ENCODE measurements around the gene CLSTN2. TPM values are rescaled to one million over a fixed set of nuclear protein-coding genes. Genes with fewer than 3 reads are reported as not detected.

CLSTN2 gene
- total and polyA plus RNA-seq, 2 of the 4 experiments (the other 2 are of a cell fraction) = under 0.01 to 0.07 TPM

- Histone ChIP-seq H2BK15ac (ENCODE audit: low read depth, low read length) (no peak overlapping the region), H3K4me1 (ENCODE audit: control insufficient read depth, insufficient read depth, low read length) (no peaks in the 10 kb centered on the region), H2AFZ (replicated peaks; ENCODE audit: low read length, poor library complexity) (no peak overlapping the region), H4K8ac (ENCODE audit: low read depth in 2 of 2, low read length in 2 of 2) (no peak overlapping the region), H3K56ac (ENCODE audit: extremely low read depth, insufficient read depth, low read length) (no peak overlapping the region), H3K9ac (ENCODE audit: low read depth, low read length) (no peak overlapping the region), H3K4ac (ENCODE audit: low read depth, low read length) (no peak overlapping the region), H2AK9ac (replicated peaks; ENCODE audit: low read depth, low read length, poor library complexity) (no peak overlapping the region), H3K27ac (ENCODE audit: insufficient read depth, low read length) (no peak overlapping the region), H4K20me1 (ENCODE audit: insufficient read depth, low read length) (no peaks in the 10 kb centered on the region), H3K14ac (replicated peaks; ENCODE audit: low read depth, low read length) (no peak overlapping the region), H2BK20ac (ENCODE audit: low read depth, low read length) (no peak overlapping the region), H3K36me3 (ENCODE audit: control insufficient read depth, insufficient read depth, low read length) (no peaks in the 10 kb centered on the region), H3K23ac (ENCODE audit: low read depth, low read length) (no peak overlapping the region), H3K9me3 (ENCODE audit: control insufficient read depth, insufficient read depth, low read length) (no peaks in the 10 kb centered on the region), H2AK5ac (ENCODE audit: low read depth, low read length) (no peak overlapping the region), H3K18ac (ENCODE audit: low read depth, low read length) (no peak overlapping the region), H3K27me3 (ENCODE audit: control insufficient read depth, insufficient read depth, low read length) (no peaks in the 10 kb centered on the region), H3K4me3 (ENCODE audit: insufficient read depth, low read depth, low read length) (no peak overlapping the region), H2BK120ac (ENCODE audit: low read depth, low read length) (no peak overlapping the region), H3K79me1 (ENCODE audit: low read depth in 1 of 2, low read length in 2 of 2) (no peaks in the 10 kb centered on the region), H3K4me2 (ENCODE audit: low read depth, low read length) (no peak overlapping the region), H2BK5ac (ENCODE audit: low read depth, low read length, poor library complexity, severe bottlenecking) (no peak overlapping the region), H4K91ac (ENCODE audit: insufficient read depth, low read depth, low read length) (no peak overlapping the region), H3K9me1 (ENCODE audit: insufficient read depth, low read length) (no peaks in the 10 kb centered on the region), H4K5ac (ENCODE audit: low read depth, low read length) (no peak overlapping the region)
- ChIA-PET POLR2A (ENCODE audit: unreplicated experiment) (no interaction called here), CTCF (no interaction called here)
- BruUV-seq (replicated peaks) = no TSS peak
- WGBS, 2 experiments (ENCODE audit: extremely low coverage in 2 of 2, insufficient read length in 1 of 2) = no CpG with 5 or more reads among the region's 3 CpGs
- dilution Hi-C loops (cut with HindIII; ENCODE audit: low sequenced_read_pairs, unreplicated experiment) = no loop called here
- in situ Hi-C loops (cut with MboI; ENCODE audit: low sequenced_read_pairs) = no loop called here
- DNase-seq = no peak
- ATAC-seq (ENCODE audit: low read depth) = no peak
- TF ChIP-seq BHLHE40 (IDR thresholded peaks at IDR 0.05; ENCODE audit: low read depth, low read length) (no peak), RCOR1 (IDR thresholded peaks at IDR 0.05; ENCODE audit: insufficient replicate concordance, low read length) (no peak), USF2 (IDR thresholded peaks at IDR 0.05; ENCODE audit: low read depth, low read length) (no peak)
- intact Hi-C loops (cut with micrococcal nuclease) = no loop called here
Observed at GRCh38 chr3:140394488-140395133, 459.6 kb downstream of the CLSTN2 start.

Data from IMR-90 (cell line).